IMR-90 (cell line): ENCODE measurements around the gene SCARB1. TPM values are rescaled to one million over a fixed set of nuclear protein-coding genes. Genes with fewer than 3 reads are reported as not detected.

ENCODE experiments used
- ATAC-seq: fragments of 200-7000 bp; cut with Tn5 transposase; 2 replicates; pipeline ENCODE4 v1.9.1; 2020; ENCODE audit warnings: low read depth, mild to moderate bottlenecking, moderate library complexity
- BruUV-seq: library from RNA; stranded (reverse); fragments of 400-500 nt; replicated peaks from 2 replicates; lab custom pipeline; 2021; lab: Mats Ljungman, UMichigan
- CTCF ChIA-PET: fragments of 300-600 bp; formaldehyde crosslinking; extraction: SDS; loops from one replicate; lab custom pipeline; 2021; ENCODE audit warnings: antibody characterized with exemption; lab: Yijun Ruan, JAX
- POLR2A ChIA-PET: fragments of 300-600 bp; sonication (Branson Sonifier 250); formaldehyde crosslinking; loops from one replicate; lab custom pipeline; 2022; ENCODE audit warnings: antibody characterized with exemption; ENCODE audit not compliant: unreplicated experiment; lab: Charles Lee
- DNase-seq: peaks from one replicate; pipeline ENCODE4 v3.0.0; 2013
- H2AFZ ChIP-seq: replicated peaks from 2 replicates; pipeline ENCODE3; 2013; ENCODE audit warnings: low read length, mild to moderate bottlenecking; ENCODE audit not compliant: poor library complexity
- H2AK5ac ChIP-seq: 2 replicates; pipeline ENCODE4 v1.6.1; 2013; ENCODE audit warnings: low read depth, low read length, inconsistent platforms
- H2AK9ac ChIP-seq: replicated peaks from 2 replicates; pipeline ENCODE3; 2013; ENCODE audit warnings: mild to moderate bottlenecking, low read depth, low read length, moderate library complexity; ENCODE audit not compliant: poor library complexity
- H2BK120ac ChIP-seq: 2 replicates; pipeline ENCODE4 v1.6.1; 2013; ENCODE audit warnings: low read depth, low read length, inconsistent platforms
- H2BK15ac ChIP-seq: 3 replicates; pipeline ENCODE4 v1.6.1; 2013; ENCODE audit warnings: low read depth, low read length, inconsistent platforms
- H2BK20ac ChIP-seq: 2 replicates; pipeline ENCODE4 v1.6.1; 2013; ENCODE audit warnings: low read depth, mild to moderate bottlenecking, inconsistent platforms, low read length, moderate library complexity
- H2BK5ac ChIP-seq: 2 replicates; pipeline ENCODE4 v1.6.1; 2013; ENCODE audit warnings: mild to moderate bottlenecking, low read depth, low read length, inconsistent platforms; ENCODE audit not compliant: poor library complexity, severe bottlenecking
- H3K14ac ChIP-seq: replicated peaks from 2 replicates; pipeline ENCODE4 v1.6.1; 2013; ENCODE audit warnings: low read depth, low read length, inconsistent platforms
- H3K18ac ChIP-seq: 2 replicates; pipeline ENCODE4 v1.6.1; 2013; ENCODE audit warnings: low read depth, low read length, control low read depth
- H3K23ac ChIP-seq: 2 replicates; pipeline ENCODE4 v1.6.1; 2013; ENCODE audit warnings: low read depth, low read length, inconsistent platforms
- H3K27ac ChIP-seq: 2 replicates; pipeline ENCODE4 v1.5.1; 2013; ENCODE audit warnings: mild to moderate bottlenecking, control low read depth, low read length; ENCODE audit not compliant: insufficient read depth
- H3K27me3 ChIP-seq: 2 replicates; pipeline ENCODE4 v1.6.1; 2013; ENCODE audit warnings: low read length; ENCODE audit not compliant: control insufficient read depth, insufficient read depth
- H3K36me3 ChIP-seq: 2 replicates; pipeline ENCODE4 v1.6.1; 2013; ENCODE audit warnings: low read length, mixed read lengths; ENCODE audit not compliant: control insufficient read depth, insufficient read depth
- H3K4ac ChIP-seq: 2 replicates; pipeline ENCODE4 v1.6.1; 2013; ENCODE audit warnings: low read depth, low read length, inconsistent platforms
- H3K4me1 ChIP-seq: 2 replicates; pipeline ENCODE4 v1.6.1; 2013; ENCODE audit warnings: low read length, mixed read lengths; ENCODE audit not compliant: control insufficient read depth, insufficient read depth
- H3K4me2 ChIP-seq: 2 replicates; pipeline ENCODE4 v1.6.1; 2013; ENCODE audit warnings: low read depth, mild to moderate bottlenecking, control low read depth, low read length, moderate library complexity
- H3K4me3 ChIP-seq: 2 replicates; pipeline ENCODE4 v1.5.1; 2013; ENCODE audit warnings: low read depth, mild to moderate bottlenecking, control low read depth, low read length, moderate library complexity; ENCODE audit not compliant: insufficient read depth
- H3K56ac ChIP-seq: 2 replicates; pipeline ENCODE4 v1.6.1; 2013; ENCODE audit warnings: low read length, inconsistent platforms; ENCODE audit not compliant: insufficient read depth; ENCODE audit errors: extremely low read depth
- H3K79me1 ChIP-seq, 2 experiments: 2 replicates each; pipeline ENCODE4 v1.6.1; 2013; ENCODE audit warnings: low read length in 2 of 2, inconsistent platforms in 1 of 2, low read depth in 1 of 2
- H3K9ac ChIP-seq: 2 replicates; pipeline ENCODE4 v1.6.1; 2013; ENCODE audit warnings: low read depth, low read length, control low read depth
- H3K9me1 ChIP-seq: 2 replicates; pipeline ENCODE4 v1.6.1; 2013; ENCODE audit warnings: low read length, inconsistent platforms; ENCODE audit not compliant: insufficient read depth
- H3K9me3 ChIP-seq: 2 replicates; pipeline ENCODE4 v1.6.1; 2013; ENCODE audit warnings: low read length; ENCODE audit not compliant: control insufficient read depth, insufficient read depth
- H4K20me1 ChIP-seq: 2 replicates; pipeline ENCODE4 v1.6.1; 2013; ENCODE audit warnings: low read length, inconsistent platforms; ENCODE audit not compliant: insufficient read depth
- H4K5ac ChIP-seq: 2 replicates; pipeline ENCODE4 v1.6.1; 2013; ENCODE audit warnings: mild to moderate bottlenecking, low read depth, low read length, control low read depth
- H4K8ac ChIP-seq, 2 experiments: 2 replicates each; pipeline ENCODE4 v1.6.1; 2013; ENCODE audit warnings: low read depth in 2 of 2, low read length in 2 of 2, control low read depth in 1 of 2, inconsistent platforms in 1 of 2
- H4K91ac ChIP-seq: 2 replicates; pipeline ENCODE4 v1.6.1; 2013; ENCODE audit warnings: low read depth, low read length, inconsistent platforms; ENCODE audit not compliant: insufficient read depth
- CEBPB ChIP-seq: IDR thresholded peaks from 2 replicates; pipeline ENCODE4 v1.6.1; 2012; ENCODE audit warnings: low read depth, low read length, improper control_type of control experiment
- CTCF ChIP-seq: conservative IDR thresholded peaks from 2 replicates; pipeline ENCODE4 v1.5.1; 2012; ENCODE audit warnings: mild to moderate bottlenecking, low read depth, low read length, improper control_type of control experiment
- FOS ChIP-seq: fragments of 150-350 bp; IDR thresholded peaks from 2 replicates; pipeline ENCODE4 v1.6.1; 2016; ENCODE audit warnings: low read depth, low read length
- MAFK ChIP-seq: IDR thresholded peaks from 2 replicates; pipeline ENCODE4 v1.6.1; 2012; ENCODE audit warnings: low read depth, low read length, improper control_type of control experiment
- MXI1 ChIP-seq: IDR thresholded peaks from 2 replicates; pipeline ENCODE4 v1.6.1; 2012; ENCODE audit warnings: low read depth, mild to moderate bottlenecking, low read length, moderate library complexity, borderline replicate concordance
- NFE2L2 ChIP-seq: fragments of 150-350 bp; IDR thresholded peaks from 2 replicates; pipeline ENCODE4 v1.6.1; 2016; ENCODE audit warnings: low read depth, mild to moderate bottlenecking, low read length
- POLR2A ChIP-seq: IDR thresholded peaks from 2 replicates; pipeline ENCODE4 v1.6.1; 2012; ENCODE audit warnings: mild to moderate bottlenecking, low read depth, low read length
- RAD21 ChIP-seq: IDR thresholded peaks from 2 replicates; pipeline ENCODE4 v1.6.1; 2012; ENCODE audit warnings: low read length, improper control_type of control experiment
- RCOR1 ChIP-seq: IDR thresholded peaks from 2 replicates; pipeline ENCODE4 v1.6.1; 2012; ENCODE audit warnings: mild to moderate bottlenecking, low read length, improper control_type of control experiment; ENCODE audit not compliant: insufficient replicate concordance
- RFX5 ChIP-seq: IDR thresholded peaks from 2 replicates; pipeline ENCODE4 v1.8.0; 2012; ENCODE audit warnings: low read depth, mild to moderate bottlenecking, low read length, moderate library complexity
- SMC3 ChIP-seq: fragments of 150-350 bp; IDR thresholded peaks from 2 replicates; pipeline ENCODE4 v1.6.1; 2016; ENCODE audit warnings: low read depth, mild to moderate bottlenecking, antibody characterized with exemption, low read length, moderate library complexity
- WGBS, 2 experiments: methylation state at CpG; one replicate each; pipeline versions ENCODE4 v1.1.5 to v1.1.7; 2013; ENCODE audit warnings: missing lambda C conversion rate in 2 of 2; ENCODE audit not compliant: insufficient read length in 1 of 2; ENCODE audit errors: extremely low coverage in 2 of 2; 5-methylcytosine and 5-hydroxymethylcytosine counted together
- dilution Hi-C: fragments of 300-500 bp; cut with HindIII; formaldehyde crosslinking; loops from one replicate; pipeline ENCODE4 v1.14.3; 2018; ENCODE audit warnings: low sequenced_read_pairs; ENCODE audit not compliant: unreplicated experiment
- in situ Hi-C: fragments of 300-500 bp; cut with MboI; formaldehyde crosslinking; loops from 3 replicates; pipeline ENCODE4 v1.14.3; 2019; ENCODE audit warnings: low sequenced_read_pairs, inconsistent platforms, mixed read lengths
- intact Hi-C: fragments of 100-400 bp; cut with micrococcal nuclease; formaldehyde crosslinking; loops from 2 replicates; pipeline ENCODE4 v1.10.0; 2022
- polyA plus RNA-seq, 3 experiments: library from polyadenylated mRNA; depleted of rRNA; stranded (reverse); fragments of >200 nt; gene quantifications; 2 replicates each; pipeline ENCODE4 v1.2.3, GENCODE V29; 2012; ENCODE audit warnings: low replicate concordance in 1 of 3
- total RNA-seq: library from RNA; depleted of rRNA; stranded (reverse); fragments of >200 nt; gene quantifications from 2 replicates; pipeline ENCODE4 v1.2.3, GENCODE V29; 2012
- TF ChIP-seq, protein P1 (sequence below): fragments of 150-350 bp; IDR thresholded peaks from 2 replicates; pipeline ENCODE4 v1.6.1; 2017; ENCODE audit warnings: mild to moderate bottlenecking, antibody characterized with exemption, low read length, low read depth

SCARB1 gene
- total and polyA plus RNA-seq, 2 of the 4 experiments (the other 2 are of a cell fraction) = 3.0 to 24.8 TPM

DNA sequence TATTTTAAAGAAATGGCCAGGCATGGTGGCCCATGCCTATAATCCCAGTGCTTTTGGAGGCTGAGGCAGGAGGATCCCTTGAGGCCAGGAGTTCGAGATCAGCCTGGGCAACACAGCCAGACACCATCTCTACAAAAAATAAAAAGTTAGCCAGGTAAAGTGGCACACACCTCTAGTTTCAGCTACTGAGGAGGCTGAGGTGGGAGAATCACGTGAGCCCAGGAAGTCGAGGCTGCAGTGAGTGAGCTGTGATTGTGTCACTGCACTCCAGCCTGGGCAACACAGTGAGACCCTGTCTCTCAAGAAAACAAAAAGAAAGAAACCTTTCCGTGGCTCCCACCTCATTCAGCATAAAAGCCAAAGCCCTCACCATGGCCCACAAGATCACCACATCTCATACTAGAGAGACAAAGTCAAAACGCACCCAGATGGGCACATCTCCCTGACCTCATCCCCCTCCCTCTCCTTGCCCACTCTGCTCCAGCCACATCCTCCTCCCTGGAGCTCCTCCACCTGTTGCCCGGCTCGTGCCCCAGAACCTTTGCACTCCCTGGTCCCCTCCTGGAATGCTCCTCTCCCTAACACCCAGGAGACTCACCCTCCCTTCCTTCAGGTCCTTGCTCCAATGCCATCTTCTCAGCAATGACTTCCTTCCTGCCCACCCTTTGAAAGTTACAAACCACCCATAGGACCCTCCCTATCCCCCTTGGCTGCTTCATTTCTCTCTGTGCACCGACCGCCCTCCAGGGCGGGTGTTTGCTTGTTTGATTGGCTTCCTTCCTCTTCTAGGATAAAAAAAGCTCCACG is 4.8 kb upstream of the SCARB1 start (continued):
- TF ChIP-seq SMC3 = no peak
- TF ChIP-seq POLR2A = no peak

- in situ Hi-C loops = no loop called here
- H3K18ac ChIP-seq = peak overlapping the region; percentile 49; the same call in 1 of the 2 replicates
- no peak overlapping the region for H3K9ac ChIP-seq
- H3K79me1 ChIP-seq = peaks cover 0 to 9% of the 10 kb centered on the region in 2 experiments; a peak in 1 of 4 replicates
- no CpG with 5 or more reads among the region's 6 CpGs for WGBS, 2 experiments
- CTCF ChIA-PET = no interaction called here
- peak overlapping the region; percentile 10 for H2AK9ac ChIP-seq
- peaks cover 3% of the 10 kb centered on the region; the same call in 1 of the 2 replicates for H3K27me3 ChIP-seq
- peak overlapping the region; percentile 48; the same call in 1 of the 2 replicates for H2BK20ac ChIP-seq
- H2AK5ac ChIP-seq = peak overlapping the region; percentile 20; the same call in 1 of the 2 replicates
- 0 out of 2 replicates have a peak overlapping the region, but pooled peaks have one; percentile 17 for H3K27ac ChIP-seq
- peak overlapping the region; percentile 80 for H3K4ac ChIP-seq
- H4K5ac ChIP-seq = peak overlapping the region; percentile 46
- no peak overlapping the region for H3K23ac ChIP-seq
- H2BK15ac ChIP-seq = peak overlapping the region; percentile 39; the same call in 1 of the 3 replicates
- peaks cover 10% of the 10 kb centered on the region for H3K9me1 ChIP-seq
- H3K36me3 ChIP-seq = no peaks in the 10 kb centered on the region
- peak; percentile 81 for DNase-seq
- H3K9me3 ChIP-seq = peaks cover 4% of the 10 kb centered on the region; the same call in 1 of the 2 replicates
- H3K4me1 ChIP-seq = peaks cover 6% of the 10 kb centered on the region
- H4K8ac ChIP-seq = peak overlapping the region in 1 of 2 experiments; percentile 59; a peak in 2 of 4 replicates
- POLR2A ChIA-PET = no interaction called here
- H2BK5ac ChIP-seq = peak overlapping the region; percentile 30
- no TSS peak for BruUV-seq
- peak overlapping the region; percentile 59 for H2AFZ ChIP-seq
- H3K4me3 ChIP-seq = no peak overlapping the region
- no peak overlapping the region for H3K56ac ChIP-seq
- no peak for ATAC-seq
- H4K20me1 ChIP-seq = no peaks in the 10 kb centered on the region
- peak overlapping the region; percentile 76 for H2BK120ac ChIP-seq
- dilution Hi-C loops = no loop called here
- peak overlapping the region; percentile 66; the same call in 1 of the 2 replicates for H4K91ac ChIP-seq
- H3K14ac ChIP-seq = peak overlapping the region; percentile 74; the same call in 1 of the 2 replicates
- no peak overlapping the region for H3K4me2 ChIP-seq
- intact Hi-C loops = no loop called here
- TF ChIP-seq, protein P1, sequence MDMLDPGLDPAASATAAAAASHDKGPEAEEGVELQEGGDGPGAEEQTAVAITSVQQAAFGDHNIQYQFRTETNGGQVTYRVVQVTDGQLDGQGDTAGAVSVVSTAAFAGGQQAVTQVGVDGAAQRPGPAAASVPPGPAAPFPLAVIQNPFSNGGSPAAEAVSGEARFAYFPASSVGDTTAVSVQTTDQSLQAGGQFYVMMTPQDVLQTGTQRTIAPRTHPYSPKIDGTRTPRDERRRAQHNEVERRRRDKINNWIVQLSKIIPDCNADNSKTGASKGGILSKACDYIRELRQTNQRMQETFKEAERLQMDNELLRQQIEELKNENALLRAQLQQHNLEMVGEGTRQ = no peak
- TF ChIP-seq CTCF (no peak), CEBPB (peak; percentile 67), RCOR1 (no peak), MAFK (peak; percentile 94), MXI1 (no peak), RFX5 (no peak), FOS (0 out of 2 replicates have a peak, but pooled peaks have one; percentile 37), RAD21 (no peak), SMC3 (no peak), NFE2L2 (peak; percentile 99), POLR2A (no peak)
Observed at GRCh38 chr12:124867401-124867930, 3.8 kb upstream of the SCARB1 start.
